ENCODE data around the gene LIN7A.

The LIN7A gene

DNA sequence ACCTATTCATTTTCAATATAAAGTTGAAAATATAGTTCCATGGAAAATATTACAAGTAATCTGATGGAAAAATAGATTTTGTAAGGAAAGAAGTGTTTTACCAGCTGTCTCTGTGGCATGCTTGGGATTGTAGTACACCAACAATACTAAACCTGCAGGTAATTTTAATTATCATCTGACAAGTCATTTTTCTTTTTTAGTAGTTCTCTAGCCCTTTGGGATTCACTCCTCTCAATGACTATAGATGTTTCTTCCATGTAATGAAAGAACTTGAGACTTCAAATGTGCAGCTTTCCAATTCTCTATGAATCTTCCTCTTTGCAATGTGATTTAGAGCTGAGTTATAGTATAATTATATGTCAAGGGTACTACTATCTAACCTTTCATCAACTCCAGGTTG lies 14.7 kb upstream of the LIN7A start:
- ATAC-seq (ENCODE audit: insufficient read depth, low read depth) = no peak
- Histone ChIP-seq H3K79me2 (ENCODE audit: insufficient read depth, low read length) (no peaks in the 10 kb centered on the region), H3K9me3 (ENCODE audit: insufficient read depth, low read length, severe bottlenecking) (no peaks in the 10 kb centered on the region), H3K27ac (ENCODE audit: low read length) (no peak overlapping the region), H3K36me3 (ENCODE audit: insufficient read depth, low read length) (no peaks in the 10 kb centered on the region), H2AFZ (ENCODE audit: low read depth, low read length) (no peak overlapping the region), H3K4me1 (ENCODE audit: insufficient read depth, low read length) (no peaks in the 10 kb centered on the region), H3K4me2 (ENCODE audit: insufficient read depth, low read length) (no peak overlapping the region), H3K9ac (ENCODE audit: low read depth, low read length) (no peak overlapping the region), H3K4me3 (ENCODE audit: low read depth in 1 of 2, low read length in 2 of 2) (no peak overlapping the region), H3K27me3 (ENCODE audit: insufficient read depth, low read length, poor library complexity) (no peaks in the 10 kb centered on the region), H4K20me1 (ENCODE audit: insufficient read depth, low read length) (no peaks in the 10 kb centered on the region)
- DNase-seq = no peak
- no peak for TF ChIP-seq EZH2 (IDR thresholded peaks at IDR 0.05; ENCODE audit: borderline replicate concordance, low read depth, low read length, severe bottlenecking)
- TF ChIP-seq, protein P1, sequence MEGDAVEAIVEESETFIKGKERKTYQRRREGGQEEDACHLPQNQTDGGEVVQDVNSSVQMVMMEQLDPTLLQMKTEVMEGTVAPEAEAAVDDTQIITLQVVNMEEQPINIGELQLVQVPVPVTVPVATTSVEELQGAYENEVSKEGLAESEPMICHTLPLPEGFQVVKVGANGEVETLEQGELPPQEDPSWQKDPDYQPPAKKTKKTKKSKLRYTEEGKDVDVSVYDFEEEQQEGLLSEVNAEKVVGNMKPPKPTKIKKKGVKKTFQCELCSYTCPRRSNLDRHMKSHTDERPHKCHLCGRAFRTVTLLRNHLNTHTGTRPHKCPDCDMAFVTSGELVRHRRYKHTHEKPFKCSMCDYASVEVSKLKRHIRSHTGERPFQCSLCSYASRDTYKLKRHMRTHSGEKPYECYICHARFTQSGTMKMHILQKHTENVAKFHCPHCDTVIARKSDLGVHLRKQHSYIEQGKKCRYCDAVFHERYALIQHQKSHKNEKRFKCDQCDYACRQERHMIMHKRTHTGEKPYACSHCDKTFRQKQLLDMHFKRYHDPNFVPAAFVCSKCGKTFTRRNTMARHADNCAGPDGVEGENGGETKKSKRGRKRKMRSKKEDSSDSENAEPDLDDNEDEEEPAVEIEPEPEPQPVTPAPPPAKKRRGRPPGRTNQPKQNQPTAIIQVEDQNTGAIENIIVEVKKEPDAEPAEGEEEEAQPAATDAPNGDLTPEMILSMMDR (IDR thresholded peaks at IDR 0.05; ENCODE audit: borderline replicate concordance, extremely low read depth, low read length, poor library complexity, severe bottlenecking) = no peak

DNA sequence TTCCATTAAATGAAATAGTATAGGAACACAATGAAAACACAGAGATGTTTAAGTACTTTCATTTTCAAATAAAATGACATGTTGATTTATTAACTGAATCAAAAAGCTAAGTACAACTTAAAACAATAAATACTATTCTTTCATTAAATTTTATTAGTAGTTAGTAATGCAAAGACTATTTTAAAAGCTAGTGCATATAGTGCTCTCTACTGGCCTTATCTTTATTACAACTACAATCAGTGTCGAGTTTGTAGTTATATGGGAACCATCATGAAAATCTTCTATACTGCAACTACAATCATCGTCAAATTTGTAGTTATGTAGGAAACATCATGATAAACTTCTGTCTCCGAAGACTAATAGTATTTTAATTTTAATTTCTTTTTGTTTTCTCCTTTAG lies 8.9 kb upstream of the LIN7A start:
- Histone ChIP-seq H3K4me1 (ENCODE audit: insufficient read depth, low read length) (no peaks in the 10 kb centered on the region), H4K20me1 (ENCODE audit: insufficient read depth, low read length) (no peaks in the 10 kb centered on the region), H3K9me3 (ENCODE audit: insufficient read depth, low read length, severe bottlenecking) (no peaks in the 10 kb centered on the region), H3K4me2 (ENCODE audit: insufficient read depth, low read length) (no peak overlapping the region), H3K27ac (ENCODE audit: low read length) (no peak overlapping the region), H3K36me3 (ENCODE audit: insufficient read depth, low read length) (no peaks in the 10 kb centered on the region), H2AFZ (ENCODE audit: low read depth, low read length) (no peak overlapping the region), H3K9ac (ENCODE audit: low read depth, low read length) (no peak overlapping the region), H3K4me3 (ENCODE audit: low read depth in 1 of 2, low read length in 2 of 2) (no peak overlapping the region), H3K79me2 (ENCODE audit: insufficient read depth, low read length) (no peaks in the 10 kb centered on the region), H3K27me3 (ENCODE audit: insufficient read depth, low read length, poor library complexity) (no peaks in the 10 kb centered on the region)
- DNase-seq (no peak), ATAC-seq (ENCODE audit: insufficient read depth, low read depth) (no peak)
- TF ChIP-seq EZH2 (IDR thresholded peaks at IDR 0.05; ENCODE audit: borderline replicate concordance, low read depth, low read length, severe bottlenecking) = no peak
- TF ChIP-seq, protein P1 (IDR thresholded peaks at IDR 0.05; ENCODE audit: borderline replicate concordance, extremely low read depth, low read length, poor library complexity, severe bottlenecking) = no peak

DNA sequence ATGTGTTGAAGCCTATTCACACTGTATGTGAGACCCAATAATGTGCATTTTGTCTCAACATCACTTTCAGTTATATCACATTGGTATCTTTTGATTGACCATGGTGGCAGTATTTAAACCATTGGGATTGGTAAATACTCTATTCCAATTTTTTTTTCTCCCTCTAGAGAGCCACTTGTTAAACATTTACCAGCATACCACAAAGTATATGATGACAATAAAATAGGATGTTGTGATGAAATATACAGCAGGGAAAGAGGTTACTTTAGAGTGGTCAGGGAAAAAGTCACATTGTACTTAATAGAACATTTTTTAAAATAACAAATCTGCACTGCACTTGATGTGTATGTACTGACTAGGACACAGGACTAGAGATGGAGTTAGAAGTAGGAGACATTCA lies 5.6 kb upstream of the LIN7A start:
- TF ChIP-seq EZH2 (IDR thresholded peaks at IDR 0.05; ENCODE audit: borderline replicate concordance, low read depth, low read length, severe bottlenecking) = no peak
- TF ChIP-seq, protein P1 (IDR thresholded peaks at IDR 0.05; ENCODE audit: borderline replicate concordance, extremely low read depth, low read length, poor library complexity, severe bottlenecking) = no peak
- H3K27ac ChIP-seq (ENCODE audit: low read length) = no peak overlapping the region
- no peaks in the 10 kb centered on the region for H3K36me3 ChIP-seq (ENCODE audit: insufficient read depth, low read length)
- DNase-seq (no peak), ATAC-seq (ENCODE audit: insufficient read depth, low read depth) (no peak)
- no peaks in the 10 kb centered on the region for H3K4me1 ChIP-seq (ENCODE audit: insufficient read depth, low read length)
- no peak overlapping the region for H3K4me3 ChIP-seq (ENCODE audit: low read depth in 1 of 2, low read length in 2 of 2)
- no peak overlapping the region for H3K9ac ChIP-seq (ENCODE audit: low read depth, low read length)
- no peaks in the 10 kb centered on the region for H4K20me1 ChIP-seq (ENCODE audit: insufficient read depth, low read length)
- no peak overlapping the region for H3K4me2 ChIP-seq (ENCODE audit: insufficient read depth, low read length)
- H3K9me3 ChIP-seq (ENCODE audit: insufficient read depth, low read length, severe bottlenecking) = no peaks in the 10 kb centered on the region
- no peaks in the 10 kb centered on the region for H3K79me2 ChIP-seq (ENCODE audit: insufficient read depth, low read length)
- no peaks in the 10 kb centered on the region for H3K27me3 ChIP-seq (ENCODE audit: insufficient read depth, low read length, poor library complexity)
- no peak overlapping the region for H2AFZ ChIP-seq (ENCODE audit: low read depth, low read length)

DNA sequence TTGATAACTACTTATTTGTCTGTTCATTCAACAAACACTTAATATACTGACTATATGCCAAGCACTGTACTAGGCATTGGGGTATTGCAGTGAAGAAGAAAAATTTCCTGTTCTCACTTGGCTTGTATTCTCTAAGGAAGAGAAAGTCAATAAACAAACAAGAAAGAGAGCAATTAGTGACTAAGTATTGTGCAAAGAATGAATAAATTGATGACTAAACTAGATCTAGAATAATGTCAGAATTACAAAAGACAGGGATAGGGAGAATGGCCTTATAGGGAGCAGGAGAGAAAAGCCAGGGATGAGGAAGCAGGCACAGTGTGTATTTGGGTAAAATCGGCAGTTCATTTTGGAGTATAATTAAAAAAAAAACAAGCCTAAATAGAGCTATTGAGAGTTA lies 4.2 kb upstream of the LIN7A start:
- Histone ChIP-seq H4K20me1 (ENCODE audit: insufficient read depth, low read length) (no peaks in the 10 kb centered on the region), H2AFZ (ENCODE audit: low read depth, low read length) (no peak overlapping the region), H3K79me2 (ENCODE audit: insufficient read depth, low read length) (no peaks in the 10 kb centered on the region), H3K27me3 (ENCODE audit: insufficient read depth, low read length, poor library complexity) (no peaks in the 10 kb centered on the region), H3K4me1 (ENCODE audit: insufficient read depth, low read length) (no peaks in the 10 kb centered on the region), H3K4me3 (ENCODE audit: low read depth in 1 of 2, low read length in 2 of 2) (no peak overlapping the region), H3K27ac (ENCODE audit: low read length) (no peak overlapping the region), H3K36me3 (ENCODE audit: insufficient read depth, low read length) (no peaks in the 10 kb centered on the region), H3K9me3 (ENCODE audit: insufficient read depth, low read length, severe bottlenecking) (no peaks in the 10 kb centered on the region), H3K4me2 (ENCODE audit: insufficient read depth, low read length) (no peak overlapping the region), H3K9ac (ENCODE audit: low read depth, low read length) (no peak overlapping the region)
- TF ChIP-seq, protein P1 (IDR thresholded peaks at IDR 0.05; ENCODE audit: borderline replicate concordance, extremely low read depth, low read length, poor library complexity, severe bottlenecking) = no peak
- no peak for TF ChIP-seq EZH2 (IDR thresholded peaks at IDR 0.05; ENCODE audit: borderline replicate concordance, low read depth, low read length, severe bottlenecking)
- no peak for ATAC-seq (ENCODE audit: insufficient read depth, low read depth)
- DNase-seq = no peak
